DOHH2 (cell line): ENCODE measurements around the gene DNAJC21.
"Not testable (repeated sequence)": the region's sequence is repeated elsewhere in the genome, so short reads cannot be mapped to it uniquely, and the experiment has no call there.

Source experiments
- H3F3A ChIP-seq: fragments of 200-600 bp; sonication (generic), shearing (Covaris generic); 2 replicates; pipeline ENCODE4 v1.6.0; 2016; ENCODE audit warnings: antibody characterized with exemption, mild to moderate bottlenecking; ENCODE audit not compliant: control insufficient read depth, insufficient read depth
- H3K27ac ChIP-seq: fragments of 200-600 bp; sonication (generic); 2 replicates; pipeline ENCODE4 v1.5.1; 2014; ENCODE audit warnings: low read depth, mild to moderate bottlenecking, low read length, moderate library complexity
- H3K27me3 ChIP-seq: fragments of 200-600 bp; sonication (generic); 2 replicates; pipeline ENCODE4 v1.6.1; 2014; ENCODE audit warnings: mild to moderate bottlenecking, low read length, mixed read lengths; ENCODE audit not compliant: control insufficient read depth
- H3K36me3 ChIP-seq: fragments of 200-600 bp; sonication (generic); 2 replicates; pipeline ENCODE4 v1.6.1; 2014; ENCODE audit warnings: mild to moderate bottlenecking, low read length, moderate library complexity, mixed read lengths; ENCODE audit not compliant: control insufficient read depth
- H3K4me1 ChIP-seq: fragments of 200-600 bp; sonication (generic); 2 replicates; pipeline ENCODE4 v1.6.1; 2014; ENCODE audit warnings: mild to moderate bottlenecking, low read length, mixed read lengths; ENCODE audit not compliant: control insufficient read depth
- H3K4me2 ChIP-seq: fragments of 200-600 bp; sonication (generic); 2 replicates; pipeline ENCODE4 v1.6.0; 2014; ENCODE audit warnings: mild to moderate bottlenecking, low read length, moderate library complexity
- H3K4me3 ChIP-seq: fragments of 200-600 bp; sonication (generic); 2 replicates; pipeline ENCODE4 v1.5.1; 2014; ENCODE audit warnings: mild to moderate bottlenecking, low read length, mixed read lengths
- H3K79me2 ChIP-seq: fragments of 200-600 bp; sonication (generic); 2 replicates; pipeline ENCODE4 v1.6.1; 2014; ENCODE audit warnings: mild to moderate bottlenecking, low read length, mixed read lengths; ENCODE audit not compliant: control insufficient read depth
- H3K9me2 ChIP-seq: fragments of 200-600 bp; sonication (generic); replicated peaks from 2 replicates; pipeline ENCODE4 v1.6.1; 2014; ENCODE audit warnings: mild to moderate bottlenecking, low read length, mixed read lengths; ENCODE audit not compliant: control insufficient read depth
- H3K9me3 ChIP-seq: fragments of 200-600 bp; sonication (generic); 2 replicates; pipeline ENCODE4 v1.6.1; 2014; ENCODE audit warnings: antibody characterized with exemption, low read length, mixed read lengths; ENCODE audit not compliant: control insufficient read depth, insufficient read depth
- H4K20me1 ChIP-seq: fragments of 200-600 bp; sonication (generic); 2 replicates; pipeline ENCODE4 v1.6.0; 2014; ENCODE audit warnings: low read depth, mild to moderate bottlenecking, antibody characterized with exemption, low read length, moderate library complexity; ENCODE audit not compliant: control insufficient read depth, insufficient read depth
- CTCF ChIP-seq: fragments of 200-600 bp; sonication (generic); IDR thresholded peaks from one replicate; pipeline ENCODE4 v1.5.1; 2014; ENCODE audit warnings: antibody characterized with exemption, mild to moderate bottlenecking, low read depth, low read length; ENCODE audit not compliant: poor library complexity, severe bottlenecking
- EZH2phosphoT487 ChIP-seq: fragments of 200-600 bp; sonication (generic); IDR thresholded peaks from 2 replicates; pipeline ENCODE4 v1.6.1; 2017; ENCODE audit warnings: borderline replicate concordance, mild to moderate bottlenecking, antibody characterized with exemption, low read length, moderate library complexity, mixed read lengths

DNAJC21 gene

DNA sequence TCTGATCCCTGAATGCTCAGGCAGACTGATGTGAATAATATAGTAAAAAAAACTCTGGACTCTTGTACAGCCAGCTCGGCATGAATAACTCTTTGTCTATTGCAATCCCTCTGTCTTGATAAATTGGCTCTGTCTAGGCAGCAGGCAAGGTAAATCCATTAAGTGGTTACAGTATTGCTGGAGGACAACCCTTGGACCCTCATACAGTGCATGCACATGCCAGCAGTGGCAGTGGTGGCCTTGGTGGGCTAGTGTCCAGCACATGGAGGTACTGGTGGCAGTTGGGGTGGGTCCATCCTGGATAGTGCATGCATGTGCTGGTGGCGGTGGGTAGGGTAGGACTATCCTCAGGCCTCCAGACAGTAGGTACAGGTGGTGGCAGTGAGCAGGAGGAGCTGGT is 38.9 kb downstream of the DNAJC21 start:
- TF ChIP-seq CTCF (no peak), EZH2phosphoT487 (no peak)
- no peaks in the 10 kb centered on the region for H4K20me1 ChIP-seq

GRCh38 chr5:34970552-34970951 is 41.2 kb downstream of the DNAJC21 start:
- Histone ChIP-seq H3K4me3 (no peak overlapping the region), H3K79me2 (no peaks in the 10 kb centered on the region), H3K36me3 (no peaks in the 10 kb centered on the region), H3K4me1 (no peaks in the 10 kb centered on the region), H3K27me3 (no peaks in the 10 kb centered on the region), H3K9me3 (0 out of 2 replicates have a peak, but pooled peaks cover 3% of the 10 kb centered on the region), H3K9me2 (no peaks in the 10 kb centered on the region), H3F3A (no peaks in the 10 kb centered on the region), H4K20me1 (no peaks in the 10 kb centered on the region), H3K27ac (no peak overlapping the region), H3K4me2 (no peak overlapping the region)
- no peak for TF ChIP-seq CTCF
- no peak for TF ChIP-seq EZH2phosphoT487

More for the DNA sequence above, 38.9 kb downstream of the DNAJC21 start:
- 0 out of 2 replicates have a peak, but pooled peaks cover 3% of the 10 kb centered on the region for H3K9me3 ChIP-seq
- no peaks in the 10 kb centered on the region for H3F3A ChIP-seq
- H3K4me3 ChIP-seq, result no peak overlapping the region
- no peaks in the 10 kb centered on the region for H3K4me1 ChIP-seq
- H3K4me2 ChIP-seq, result no peak overlapping the region
- H3K9me2 ChIP-seq, result no peaks in the 10 kb centered on the region
- H3K27me3 ChIP-seq, result no peaks in the 10 kb centered on the region
- H3K36me3 ChIP-seq, result no peaks in the 10 kb centered on the region
- no peak overlapping the region for H3K27ac ChIP-seq
- H3K79me2 ChIP-seq, result no peaks in the 10 kb centered on the region

DNA sequence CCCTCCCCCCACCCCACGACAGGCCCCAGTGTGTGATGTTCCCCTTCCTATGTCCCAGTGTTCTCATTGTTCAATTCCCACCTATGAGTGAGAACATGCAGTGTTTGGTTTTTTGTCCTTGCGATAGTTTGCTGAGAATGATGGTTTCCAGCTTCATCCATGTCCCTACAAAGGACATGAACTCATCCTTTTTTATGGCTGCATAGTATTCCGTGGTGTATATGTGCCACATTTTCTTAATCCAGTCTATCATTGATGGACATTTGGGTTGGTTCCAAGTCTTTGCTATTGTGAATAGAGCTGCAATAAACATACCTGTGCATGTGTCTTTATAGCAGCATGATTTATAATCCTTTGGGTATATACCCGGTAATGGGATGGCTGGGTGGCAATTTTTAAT is 42.3 kb downstream of the DNAJC21 start:
- H3K9me2 ChIP-seq, H3K27ac ChIP-seq, H3K4me1 ChIP-seq, H4K20me1 ChIP-seq, H3K27me3 ChIP-seq, H3K36me3 ChIP-seq, H3F3A ChIP-seq, H3K79me2 ChIP-seq, H3K9me3 ChIP-seq, H3K4me2 ChIP-seq, H3K4me3 ChIP-seq: not testable (repeated sequence)

- H4K20me1 ChIP-seq, result no peaks in the 10 kb centered on the region
- H3K27ac ChIP-seq, result no peak overlapping the region
- no peak overlapping the region for H3K4me2 ChIP-seq
- no peaks in the 10 kb centered on the region for H3K27me3 ChIP-seq
- H3K36me3 ChIP-seq, result no peaks in the 10 kb centered on the region
- H3K9me2 ChIP-seq, result no peaks in the 10 kb centered on the region
- H3K79me2 ChIP-seq, result no peaks in the 10 kb centered on the region
- no peaks in the 10 kb centered on the region for H3K4me1 ChIP-seq
- H3K4me3 ChIP-seq, result no peak overlapping the region
- no peaks in the 10 kb centered on the region for H3K9me3 ChIP-seq
- TF ChIP-seq CTCF (no peak), EZH2phosphoT487 (no peak)
- no peaks in the 10 kb centered on the region for H3F3A ChIP-seq
Observed at GRCh38 chr5:34976347-34976746, 47.0 kb downstream of the DNAJC21 start.
